Measurements from ENCODE around the gene FGF1.
A peak's percentile ranks its signal among the peaks of the same experiment; 100 is the strongest.

Gene FGF1

GRCh38 chr5:142551338-142552067 lies 134.4 kb downstream of the FGF1 start (continued):
- TF ChIP-seq, protein P1, sequence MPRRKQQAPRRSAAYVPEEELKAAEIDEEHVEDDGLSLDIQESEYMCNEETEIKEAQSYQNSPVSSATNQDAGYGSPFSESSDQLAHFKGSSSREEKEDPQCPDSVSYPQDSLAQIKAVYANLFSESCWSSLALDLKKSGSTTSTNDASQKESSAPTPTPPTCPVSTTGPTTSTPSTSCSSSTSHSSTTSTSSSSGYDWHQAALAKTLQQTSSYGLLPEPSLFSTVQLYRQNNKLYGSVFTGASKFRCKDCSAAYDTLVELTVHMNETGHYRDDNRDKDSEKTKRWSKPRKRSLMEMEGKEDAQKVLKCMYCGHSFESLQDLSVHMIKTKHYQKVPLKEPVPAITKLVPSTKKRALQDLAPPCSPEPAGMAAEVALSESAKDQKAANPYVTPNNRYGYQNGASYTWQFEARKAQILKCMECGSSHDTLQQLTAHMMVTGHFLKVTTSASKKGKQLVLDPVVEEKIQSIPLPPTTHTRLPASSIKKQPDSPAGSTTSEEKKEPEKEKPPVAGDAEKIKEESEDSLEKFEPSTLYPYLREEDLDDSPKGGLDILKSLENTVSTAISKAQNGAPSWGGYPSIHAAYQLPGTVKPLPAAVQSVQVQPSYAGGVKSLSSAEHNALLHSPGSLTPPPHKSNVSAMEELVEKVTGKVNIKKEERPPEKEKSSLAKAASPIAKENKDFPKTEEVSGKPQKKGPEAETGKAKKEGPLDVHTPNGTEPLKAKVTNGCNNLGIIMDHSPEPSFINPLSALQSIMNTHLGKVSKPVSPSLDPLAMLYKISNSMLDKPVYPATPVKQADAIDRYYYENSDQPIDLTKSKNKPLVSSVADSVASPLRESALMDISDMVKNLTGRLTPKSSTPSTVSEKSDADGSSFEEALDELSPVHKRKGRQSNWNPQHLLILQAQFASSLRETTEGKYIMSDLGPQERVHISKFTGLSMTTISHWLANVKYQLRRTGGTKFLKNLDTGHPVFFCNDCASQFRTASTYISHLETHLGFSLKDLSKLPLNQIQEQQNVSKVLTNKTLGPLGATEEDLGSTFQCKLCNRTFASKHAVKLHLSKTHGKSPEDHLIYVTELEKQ (tag by site-specific recombination; IDR thresholded peaks at IDR 0.05; ENCODE audit: borderline replicate concordance), result no peak
- TF ChIP-seq ZNF624 (tag by site-specific recombination; IDR thresholded peaks at IDR 0.05) (no peak), ZNF37A (tag by site-specific recombination; IDR thresholded peaks at IDR 0.05) (no peak), ZBTB26 (tag by site-specific recombination; optimal IDR thresholded peaks at IDR 0.05) (peak; percentile 44), ATF2 (tag by site-specific recombination; IDR thresholded peaks at IDR 0.05; ENCODE audit: low read depth) (no peak), ZNF112 (tag by site-specific recombination; IDR thresholded peaks at IDR 0.05) (no peak), ZNF837 (tag by site-specific recombination; IDR thresholded peaks at IDR 0.05) (no peak), WT1 (tag by site-specific recombination; IDR thresholded peaks at IDR 0.05) (no peak), ZNF707 (tag by site-specific recombination; IDR thresholded peaks at IDR 0.05) (no peak), ZNF214 (tag by site-specific recombination; IDR thresholded peaks at IDR 0.05; ENCODE audit: borderline replicate concordance) (no peak), YY1 (tag by site-specific recombination; IDR thresholded peaks at IDR 0.05) (no peak), ZNF558 (tag by site-specific recombination; IDR thresholded peaks at IDR 0.05) (no peak), TRIM28 (IDR thresholded peaks at IDR 0.05; ENCODE audit: borderline replicate concordance, low read length) (peak; percentile 56; the same call in 1 of the 2 replicates), PBX3 (CRISPR knock-in tag; IDR thresholded peaks at IDR 0.05) (no peak), ZNF157 (tag by site-specific recombination; IDR thresholded peaks at IDR 0.05) (no peak), SP2 (tag by site-specific recombination; IDR thresholded peaks at IDR 0.05) (0 out of 2 replicates have a peak, but pooled peaks have one; percentile 3), ZNF354C (tag by site-specific recombination; IDR thresholded peaks at IDR 0.05; ENCODE audit: borderline replicate concordance, low read depth) (no peak), ZNF426 (tag by site-specific recombination; IDR thresholded peaks at IDR 0.05) (no peak), ZNF335 (tag by site-specific recombination; conservative IDR thresholded peaks at IDR 0.05) (peak; percentile 95)
- TF ChIP-seq, protein P2, sequence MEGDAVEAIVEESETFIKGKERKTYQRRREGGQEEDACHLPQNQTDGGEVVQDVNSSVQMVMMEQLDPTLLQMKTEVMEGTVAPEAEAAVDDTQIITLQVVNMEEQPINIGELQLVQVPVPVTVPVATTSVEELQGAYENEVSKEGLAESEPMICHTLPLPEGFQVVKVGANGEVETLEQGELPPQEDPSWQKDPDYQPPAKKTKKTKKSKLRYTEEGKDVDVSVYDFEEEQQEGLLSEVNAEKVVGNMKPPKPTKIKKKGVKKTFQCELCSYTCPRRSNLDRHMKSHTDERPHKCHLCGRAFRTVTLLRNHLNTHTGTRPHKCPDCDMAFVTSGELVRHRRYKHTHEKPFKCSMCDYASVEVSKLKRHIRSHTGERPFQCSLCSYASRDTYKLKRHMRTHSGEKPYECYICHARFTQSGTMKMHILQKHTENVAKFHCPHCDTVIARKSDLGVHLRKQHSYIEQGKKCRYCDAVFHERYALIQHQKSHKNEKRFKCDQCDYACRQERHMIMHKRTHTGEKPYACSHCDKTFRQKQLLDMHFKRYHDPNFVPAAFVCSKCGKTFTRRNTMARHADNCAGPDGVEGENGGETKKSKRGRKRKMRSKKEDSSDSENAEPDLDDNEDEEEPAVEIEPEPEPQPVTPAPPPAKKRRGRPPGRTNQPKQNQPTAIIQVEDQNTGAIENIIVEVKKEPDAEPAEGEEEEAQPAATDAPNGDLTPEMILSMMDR (tag by site-specific recombination; IDR thresholded peaks at IDR 0.05), result no peak
- TF ChIP-seq, protein P3, sequence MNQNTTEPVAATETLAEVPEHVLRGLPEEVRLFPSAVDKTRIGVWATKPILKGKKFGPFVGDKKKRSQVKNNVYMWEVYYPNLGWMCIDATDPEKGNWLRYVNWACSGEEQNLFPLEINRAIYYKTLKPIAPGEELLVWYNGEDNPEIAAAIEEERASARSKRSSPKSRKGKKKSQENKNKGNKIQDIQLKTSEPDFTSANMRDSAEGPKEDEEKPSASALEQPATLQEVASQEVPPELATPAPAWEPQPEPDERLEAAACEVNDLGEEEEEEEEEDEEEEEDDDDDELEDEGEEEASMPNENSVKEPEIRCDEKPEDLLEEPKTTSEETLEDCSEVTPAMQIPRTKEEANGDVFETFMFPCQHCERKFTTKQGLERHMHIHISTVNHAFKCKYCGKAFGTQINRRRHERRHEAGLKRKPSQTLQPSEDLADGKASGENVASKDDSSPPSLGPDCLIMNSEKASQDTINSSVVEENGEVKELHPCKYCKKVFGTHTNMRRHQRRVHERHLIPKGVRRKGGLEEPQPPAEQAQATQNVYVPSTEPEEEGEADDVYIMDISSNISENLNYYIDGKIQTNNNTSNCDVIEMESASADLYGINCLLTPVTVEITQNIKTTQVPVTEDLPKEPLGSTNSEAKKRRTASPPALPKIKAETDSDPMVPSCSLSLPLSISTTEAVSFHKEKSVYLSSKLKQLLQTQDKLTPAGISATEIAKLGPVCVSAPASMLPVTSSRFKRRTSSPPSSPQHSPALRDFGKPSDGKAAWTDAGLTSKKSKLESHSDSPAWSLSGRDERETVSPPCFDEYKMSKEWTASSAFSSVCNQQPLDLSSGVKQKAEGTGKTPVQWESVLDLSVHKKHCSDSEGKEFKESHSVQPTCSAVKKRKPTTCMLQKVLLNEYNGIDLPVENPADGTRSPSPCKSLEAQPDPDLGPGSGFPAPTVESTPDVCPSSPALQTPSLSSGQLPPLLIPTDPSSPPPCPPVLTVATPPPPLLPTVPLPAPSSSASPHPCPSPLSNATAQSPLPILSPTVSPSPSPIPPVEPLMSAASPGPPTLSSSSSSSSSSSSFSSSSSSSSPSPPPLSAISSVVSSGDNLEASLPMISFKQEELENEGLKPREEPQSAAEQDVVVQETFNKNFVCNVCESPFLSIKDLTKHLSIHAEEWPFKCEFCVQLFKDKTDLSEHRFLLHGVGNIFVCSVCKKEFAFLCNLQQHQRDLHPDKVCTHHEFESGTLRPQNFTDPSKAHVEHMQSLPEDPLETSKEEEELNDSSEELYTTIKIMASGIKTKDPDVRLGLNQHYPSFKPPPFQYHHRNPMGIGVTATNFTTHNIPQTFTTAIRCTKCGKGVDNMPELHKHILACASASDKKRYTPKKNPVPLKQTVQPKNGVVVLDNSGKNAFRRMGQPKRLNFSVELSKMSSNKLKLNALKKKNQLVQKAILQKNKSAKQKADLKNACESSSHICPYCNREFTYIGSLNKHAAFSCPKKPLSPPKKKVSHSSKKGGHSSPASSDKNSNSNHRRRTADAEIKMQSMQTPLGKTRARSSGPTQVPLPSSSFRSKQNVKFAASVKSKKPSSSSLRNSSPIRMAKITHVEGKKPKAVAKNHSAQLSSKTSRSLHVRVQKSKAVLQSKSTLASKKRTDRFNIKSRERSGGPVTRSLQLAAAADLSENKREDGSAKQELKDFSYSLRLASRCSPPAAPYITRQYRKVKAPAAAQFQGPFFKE (tag by site-specific recombination; IDR thresholded peaks at IDR 0.05; ENCODE audit: borderline replicate concordance), result no peak
